TTC549 (cell line): ENCODE data around the gene PCDHGC3.

Source experiments
- FAIRE-seq: peaks from 2 replicates; lab custom pipeline; 2012; peaks lifted over from hg19 to GRCh38; lab: Jason Lieb, UNC

PCDHGC3 gene

GRCh38 chr5:141524604-141525597 lies 49.1 kb downstream of the PCDHGC3 start:
- peak; percentile 91 for FAIRE-seq

- no peak for FAIRE-seq
Observed at GRCh38 chr5:141525653-141526052, 49.9 kb downstream of the PCDHGC3 start.

GRCh38 chr5:141527426-141527825 lies 51.7 kb downstream of the PCDHGC3 start:
- no peak for FAIRE-seq
